Measurements from ENCODE around the gene ASXL1. TPM values are rescaled to one million over a fixed set of nuclear protein-coding genes. Genes with fewer than 3 reads are reported as not detected.
A peak's percentile ranks its signal among the peaks of the same experiment; 100 is the strongest.

The ASXL1 gene
- polyA plus RNA-seq, 3 donors, result 1.8 to 47.1 (median 2.8) TPM

GRCh38 chr20:32487381-32487780 is 129.2 kb downstream of the ASXL1 start:
- peaks cover 4 to 6% of the 10 kb centered on the region in 2 donors for H3K36me3 Mint-ChIP-seq
- peaks cover 0 to 3% (median 3%) of the 10 kb centered on the region in 3 donors for H3K27me3 Mint-ChIP-seq (ENCODE audit: low read depth in 3 of 3)
- Histone ChIP-seq H3K4me1 (ENCODE audit: control insufficient read depth in 1 of 2, insufficient read depth in 2 of 2, low read length in 2 of 2) (peaks cover 15 to 23% of the 10 kb centered on the region in 2 donors), H3K27me3 (ENCODE audit: control insufficient read depth in 2 of 2, insufficient read depth in 2 of 2, low read length in 2 of 2) (no peaks in the 10 kb centered on the region), H3K4me3 (replicated peaks in 1 of 3; ENCODE audit: low read depth in 2 of 3, low read length in 3 of 3) (no peak overlapping the region), H4K20me1 (ENCODE audit: insufficient read depth, low read length) (peaks cover 4% of the 10 kb centered on the region), H3K27ac (ENCODE audit: low read depth in 1 of 2, low read length in 2 of 2) (no peak overlapping the region), H3K4me2 (replicated peaks; ENCODE audit: extremely low read depth, low read length, poor library complexity, severe bottlenecking) (no peak overlapping the region), H2AFZ (ENCODE audit: insufficient read depth, low read depth, low read length, poor library complexity, severe bottlenecking) (no peak overlapping the region), H3K9me3 (replicated peaks in 1 of 2; ENCODE audit: control insufficient read depth in 1 of 2, insufficient read depth in 1 of 2, low read length in 2 of 2) (no peaks in the 10 kb centered on the region), H3K36me3 (replicated peaks in 1 of 2; ENCODE audit: control insufficient read depth in 1 of 2, insufficient read depth in 2 of 2, low read length in 2 of 2) (no peaks in the 10 kb centered on the region), H3K79me2 (ENCODE audit: insufficient read depth, low read length) (peaks cover 2% of the 10 kb centered on the region), H3K9ac (ENCODE audit: insufficient read depth, low read length, poor library complexity, severe bottlenecking) (no peak overlapping the region)
- peak overlapping the region in 1 of 7 donors; percentile 32 for H3K27ac Mint-ChIP-seq
- 91% methylated on average over 3 of the region's 3 CpGs for WGBS (ENCODE audit: insufficient coverage)
- H3K9me3 Mint-ChIP-seq, result peaks cover 0 to 2% (median 0%) of the 10 kb centered on the region in 7 donors
- H3K4me1 Mint-ChIP-seq, result peaks cover 21% of the 10 kb centered on the region
- no peak overlapping the region for H3K4me3 Mint-ChIP-seq
- intact Hi-C loops (cut with micrococcal nuclease), result loop anchor here in 1 of 2 donors (10.0 kb wide), 1 partner anchor 283 kb away; the partner anchor contains the start of genes PLAGL2 and POFUT1
- TF ChIP-seq, protein P1, sequence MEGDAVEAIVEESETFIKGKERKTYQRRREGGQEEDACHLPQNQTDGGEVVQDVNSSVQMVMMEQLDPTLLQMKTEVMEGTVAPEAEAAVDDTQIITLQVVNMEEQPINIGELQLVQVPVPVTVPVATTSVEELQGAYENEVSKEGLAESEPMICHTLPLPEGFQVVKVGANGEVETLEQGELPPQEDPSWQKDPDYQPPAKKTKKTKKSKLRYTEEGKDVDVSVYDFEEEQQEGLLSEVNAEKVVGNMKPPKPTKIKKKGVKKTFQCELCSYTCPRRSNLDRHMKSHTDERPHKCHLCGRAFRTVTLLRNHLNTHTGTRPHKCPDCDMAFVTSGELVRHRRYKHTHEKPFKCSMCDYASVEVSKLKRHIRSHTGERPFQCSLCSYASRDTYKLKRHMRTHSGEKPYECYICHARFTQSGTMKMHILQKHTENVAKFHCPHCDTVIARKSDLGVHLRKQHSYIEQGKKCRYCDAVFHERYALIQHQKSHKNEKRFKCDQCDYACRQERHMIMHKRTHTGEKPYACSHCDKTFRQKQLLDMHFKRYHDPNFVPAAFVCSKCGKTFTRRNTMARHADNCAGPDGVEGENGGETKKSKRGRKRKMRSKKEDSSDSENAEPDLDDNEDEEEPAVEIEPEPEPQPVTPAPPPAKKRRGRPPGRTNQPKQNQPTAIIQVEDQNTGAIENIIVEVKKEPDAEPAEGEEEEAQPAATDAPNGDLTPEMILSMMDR (IDR thresholded peaks at IDR 0.05), result no peak
- no peak for DNase-seq

DNA sequence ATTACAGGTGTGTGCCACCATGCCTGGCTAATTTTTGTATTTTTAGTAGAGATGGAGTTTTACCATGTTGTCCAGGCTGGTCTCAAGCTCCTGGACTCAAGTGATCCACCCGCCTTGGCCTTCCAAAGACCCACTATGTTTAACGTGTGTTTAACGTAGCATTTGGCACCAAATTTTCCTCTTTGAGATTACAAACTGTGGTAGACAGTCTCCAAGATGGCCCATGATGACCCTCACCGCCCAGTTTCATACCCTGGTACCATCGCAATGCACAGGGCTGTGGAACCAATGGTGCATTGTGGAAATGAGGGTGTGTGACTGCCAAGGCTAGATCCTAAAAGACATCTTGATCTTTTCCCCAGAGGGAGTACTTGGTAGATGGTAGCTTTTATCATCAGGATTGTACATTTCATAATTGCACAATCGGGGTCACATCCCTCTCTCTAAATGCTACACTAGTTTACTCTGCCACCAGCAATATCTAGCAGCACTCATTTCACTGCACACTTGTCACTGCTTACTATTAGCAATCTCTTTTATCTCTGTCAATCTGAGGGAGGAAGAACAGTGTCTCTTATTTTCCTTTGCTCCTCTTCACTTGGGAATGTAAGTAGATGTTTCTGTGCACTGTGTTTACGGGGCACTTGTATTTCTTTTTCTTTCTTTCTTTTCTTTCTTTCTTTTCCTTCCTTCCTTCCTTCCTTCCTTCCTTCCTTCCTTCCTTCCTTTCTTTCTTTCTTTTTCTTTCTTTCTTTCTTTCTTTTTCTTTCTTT is 130.1 kb downstream of the ASXL1 start:
- H3K36me3 ChIP-seq (replicated peaks in 1 of 2; ENCODE audit: control insufficient read depth in 1 of 2, insufficient read depth in 2 of 2, low read length in 2 of 2), result no peaks in the 10 kb centered on the region
- peaks cover 2% of the 10 kb centered on the region for H4K20me1 ChIP-seq (ENCODE audit: insufficient read depth, low read length)
- Mint-ChIP-seq H3K4me1 (peaks cover 22% of the 10 kb centered on the region), H3K4me3 (no peak overlapping the region), H3K9me3 (peaks cover 0 to 2% (median 0%) of the 10 kb centered on the region in 7 donors), H3K27ac (peak overlapping the region in 1 of 7 donors; percentile 80), H3K27me3 (ENCODE audit: low read depth in 3 of 3) (peaks cover 0 to 3% (median 3%) of the 10 kb centered on the region in 3 donors), H3K36me3 (peaks cover 4 to 6% of the 10 kb centered on the region in 2 donors)
- no peak overlapping the region for H2AFZ ChIP-seq (ENCODE audit: insufficient read depth, low read depth, low read length, poor library complexity, severe bottlenecking)
- H3K4me2 ChIP-seq (replicated peaks; ENCODE audit: extremely low read depth, low read length, poor library complexity, severe bottlenecking), result no peak overlapping the region
- no peak for DNase-seq
- H3K27me3 ChIP-seq (ENCODE audit: control insufficient read depth in 2 of 2, insufficient read depth in 2 of 2, low read length in 2 of 2), result no peaks in the 10 kb centered on the region
- H3K4me1 ChIP-seq (ENCODE audit: control insufficient read depth in 1 of 2, insufficient read depth in 2 of 2, low read length in 2 of 2), result peaks cover 17 to 24% of the 10 kb centered on the region in 2 donors
- TF ChIP-seq, protein P1 (IDR thresholded peaks at IDR 0.05), result no peak
- no peak overlapping the region for H3K9ac ChIP-seq (ENCODE audit: insufficient read depth, low read length, poor library complexity, severe bottlenecking)
- H3K27ac ChIP-seq (ENCODE audit: low read depth in 1 of 2, low read length in 2 of 2), result no peak overlapping the region
- intact Hi-C loops (cut with micrococcal nuclease), result loop anchor here in 1 of 2 donors (10.0 kb wide), 1 partner anchor 283 kb away; the partner anchor contains the start of genes PLAGL2 and POFUT1
- no peaks in the 10 kb centered on the region for H3K9me3 ChIP-seq (replicated peaks in 1 of 2; ENCODE audit: control insufficient read depth in 1 of 2, insufficient read depth in 1 of 2, low read length in 2 of 2)
- H3K4me3 ChIP-seq (replicated peaks in 1 of 3; ENCODE audit: low read depth in 2 of 3, low read length in 3 of 3), result no peak overlapping the region
- no peaks in the 10 kb centered on the region for H3K79me2 ChIP-seq (ENCODE audit: insufficient read depth, low read length)
- 98% methylated on average over 4 of the region's 7 CpGs for WGBS (ENCODE audit: insufficient coverage)

Other genes with a start within 250 kb of the ASXL1 start
- gene TM9SF4, start 248.6 kb upstream of the ASXL1 start, polyA plus RNA-seq, result 10 to 100 TPM; 49.7 to 78.5 (median 78.3) TPM
- gene PLAGL2, start 150.6 kb upstream of the ASXL1 start, polyA plus RNA-seq, result 10 to 100 TPM in 2 of 3 donors, 1 to 10 TPM in 1; 6.2 to 31.7 (median 14.7) TPM
- 10 to 100 TPM; 10.9 to 22.8 (median 11.8) TPM for gene POFUT1, start 150.5 kb upstream of the ASXL1 start, polyA plus RNA-seq
- gene KIF3B, start 80.7 kb upstream of the ASXL1 start, polyA plus RNA-seq, result 1 to 10 TPM; 1.5 to 7.5 (median 3.4) TPM
- gene NOL4L, start 227.0 kb downstream of the ASXL1 start, polyA plus RNA-seq, result 10 to 100 TPM in 1 of 3 donors, 1 to 10 TPM in 2; 1.1 to 30.9 (median 2.8) TPM